Upper lobe of right lung (tissue), 1 donor: Measurements from ENCODE around the gene PROSER1. TPM values are rescaled to one million over a fixed set of nuclear protein-coding genes. Genes with fewer than 3 reads are reported as not detected.

Source experiments
- ATAC-seq: fragments of 200-7000 bp; cut with Tn5 transposase; one replicate; pipeline ENCODE4 v1.9.1; 2020; ENCODE audit warnings: mild to moderate bottlenecking, moderate library complexity
- DNase-seq: peaks from one replicate; pipeline ENCODE4 v3.0.0-alpha.2; 2020
- H3K27ac ChIP-seq: fragments of 200-600 bp; one replicate; pipeline ENCODE4 v1.8.0; 2022
- H3K27me3 ChIP-seq: fragments of 200-600 bp; one replicate; pipeline ENCODE4 v1.8.0; 2022; ENCODE audit warnings: mild to moderate bottlenecking
- H3K36me3 ChIP-seq: fragments of 200-600 bp; one replicate; pipeline ENCODE4 v1.8.0; 2022
- H3K4me1 ChIP-seq: fragments of 200-600 bp; one replicate; pipeline ENCODE4 v1.8.0; 2022
- H3K4me3 ChIP-seq: fragments of 200-600 bp; one replicate; pipeline ENCODE4 v1.8.0; 2022; ENCODE audit warnings: mild to moderate bottlenecking
- H3K9me3 ChIP-seq: fragments of 200-600 bp; one replicate; pipeline ENCODE4 v1.8.0; 2022
- CTCF ChIP-seq: fragments of 200-600 bp; IDR thresholded peaks from one replicate; pipeline ENCODE4 v1.8.0; 2022; ENCODE audit warnings: antibody characterized with exemption
- intact Hi-C: fragments of 100-400 bp; cut with DNase I; formaldehyde crosslinking; loops from one replicate; pipeline ENCODE4 v1.11.0; 2022
- total RNA-seq: library from RNA; stranded (reverse); fragmentation: NEBNext Ultra II Directional; extraction: Animal tissue kit (Norgen Biotek cat#: 25700); gene quantifications from one replicate; pipeline ENCODE4 v1.2.1, GENCODE V29; 2021
- donor health status: DM: no; HTN: yes; CAD: no; lungs with severe emphysema.

Gene PROSER1
- total RNA-seq, 1 donor from 2014 or later, result 30.7 TPM

GRCh38 chr13:39056018-39056417 is 18.1 kb upstream of the PROSER1 start:
- TF ChIP-seq CTCF, result no peak
- intact Hi-C loops, result no loop called here
- Histone ChIP-seq H3K36me3 (peaks cover 7% of the 10 kb centered on the region), H3K4me1 (no peaks in the 10 kb centered on the region), H3K4me3 (no peak overlapping the region), H3K27ac (no peak overlapping the region), H3K27me3 (no peaks in the 10 kb centered on the region), H3K9me3 (no peaks in the 10 kb centered on the region)
- DNase-seq (no peak), ATAC-seq (no peak)

GRCh38 chr13:39054112-39054511 is 16.2 kb upstream of the PROSER1 start:
- no peaks in the 10 kb centered on the region for H3K4me1 ChIP-seq
- H3K9me3 ChIP-seq, result no peaks in the 10 kb centered on the region
- H3K27ac ChIP-seq, result no peak overlapping the region
- H3K36me3 ChIP-seq, result peaks cover 7% of the 10 kb centered on the region
- ATAC-seq (no peak), DNase-seq (no peak)
- no peak overlapping the region for H3K4me3 ChIP-seq
- H3K27me3 ChIP-seq, result no peaks in the 10 kb centered on the region
- no peak for TF ChIP-seq CTCF
- intact Hi-C loops, result no loop called here

- Histone ChIP-seq H3K27ac (no peak overlapping the region), H3K36me3 (peaks cover 7% of the 10 kb centered on the region), H3K4me1 (no peaks in the 10 kb centered on the region), H3K27me3 (no peaks in the 10 kb centered on the region), H3K9me3 (no peaks in the 10 kb centered on the region), H3K4me3 (no peak overlapping the region)
- DNase-seq (no peak), ATAC-seq (no peak)
- TF ChIP-seq CTCF, result no peak
- intact Hi-C loops, result no loop called here
Measured at GRCh38 chr13:39052944-39053343, 15.1 kb upstream of the PROSER1 start.

GRCh38 chr13:39051157-39051556 is 13.3 kb upstream of the PROSER1 start:
- Histone ChIP-seq H3K27ac (no peak overlapping the region), H3K27me3 (no peaks in the 10 kb centered on the region), H3K36me3 (peaks cover 7% of the 10 kb centered on the region), H3K4me1 (no peaks in the 10 kb centered on the region), H3K9me3 (no peaks in the 10 kb centered on the region), H3K4me3 (no peak overlapping the region)
- no peak for ATAC-seq
- TF ChIP-seq CTCF, result peak; percentile 39
- intact Hi-C loops, result no loop called here
- DNase-seq, result no peak

- ATAC-seq, result no peak
- H3K9me3 ChIP-seq, result no peaks in the 10 kb centered on the region
- no peaks in the 10 kb centered on the region for H3K4me1 ChIP-seq
- no peak overlapping the region for H3K4me3 ChIP-seq
- no peaks in the 10 kb centered on the region for H3K27me3 ChIP-seq
- peaks cover 15% of the 10 kb centered on the region for H3K36me3 ChIP-seq
- H3K27ac ChIP-seq, result no peak overlapping the region
- no peak for TF ChIP-seq CTCF
- intact Hi-C loops, result loop anchor here (10.0 kb wide), 1 partner anchor 566 kb away; no protein-coding TSS in a partner anchor
- DNase-seq, result no peak
Measured at GRCh38 chr13:39049274-39049673, 11.4 kb upstream of the PROSER1 start.

GRCh38 chr13:39048806-39049205 is 10.9 kb upstream of the PROSER1 start:
- no peaks in the 10 kb centered on the region for H3K4me1 ChIP-seq
- no peak for TF ChIP-seq CTCF
- peaks cover 15% of the 10 kb centered on the region for H3K36me3 ChIP-seq
- no peak for ATAC-seq
- no peak overlapping the region for H3K27ac ChIP-seq
- no peaks in the 10 kb centered on the region for H3K27me3 ChIP-seq
- no peak for DNase-seq
- intact Hi-C loops, result loop anchor here (10.0 kb wide), 1 partner anchor 566 kb away; no protein-coding TSS in a partner anchor
- no peaks in the 10 kb centered on the region for H3K9me3 ChIP-seq
- no peak overlapping the region for H3K4me3 ChIP-seq
